Right lobe of liver (tissue), 6 donors: ENCODE data around the gene NOD2. TPM values are rescaled to one million over a fixed set of nuclear protein-coding genes. Genes with fewer than 3 reads are reported as not detected.

Experiments used
- ATAC-seq, 4 donors: fragments of 200-7000 bp; cut with Tn5 transposase; one replicate each; pipeline ENCODE4 v1.9.1; 2020; ENCODE audit warnings: mild to moderate bottlenecking in 4 of 4, moderate library complexity in 4 of 4
- DNase-seq, 3 donors: peaks; one replicate each; pipeline ENCODE4 v3.0.0-alpha.2; 2020
- H3K27ac ChIP-seq, 3 donors: fragments of 200-600 bp; one replicate each; pipeline ENCODE4 v1.8.0; 2022
- H3K27me3 ChIP-seq, 2 donors: fragments of 200-600 bp; one replicate each; pipeline ENCODE4 v1.8.0; 2022
- H3K36me3 ChIP-seq, 4 donors: fragments of 200-600 bp; sonication (generic) in 1 of 4; one replicate each; pipeline versions ENCODE4 v1.5.1 to v1.8.0; 2017 to 2022; ENCODE audit warnings: control low read depth in 1 of 4
- H3K4me1 ChIP-seq, 4 donors: fragments of 200-600 bp; sonication (generic) in 1 of 4; one replicate each; pipeline versions ENCODE4 v1.5.1 to v1.8.0; 2017 to 2022; ENCODE audit warnings: control low read depth in 1 of 4
- H3K4me3 ChIP-seq, 3 donors: fragments of 200-600 bp; one replicate each; pipeline ENCODE4 v1.8.0; 2022
- H3K9me3 ChIP-seq, 4 donors: fragments of 200-600 bp; sonication (generic) in 1 of 4; one replicate each; pipeline versions ENCODE4 v1.5.1 to v1.8.0; 2017 to 2022; ENCODE audit warnings: control low read depth in 1 of 4
- CTCF ChIP-seq, 4 donors: fragments of 200-600 bp in 3 of 4; fragments of 450-650 bp in 1 of 4; IDR thresholded peaks; one replicate each; pipeline versions ENCODE4 v1.5.1 to v1.8.0; 2016 to 2022; ENCODE audit warnings: antibody characterized with exemption in 4 of 4, mild to moderate bottlenecking in 2 of 4
- POLR2A ChIP-seq: fragments of 450-650 bp; IDR thresholded peaks from one replicate; pipeline ENCODE4 v1.6.1; 2017; ENCODE audit warnings: antibody characterized with exemption, mild to moderate bottlenecking
- WGBS: methylation state at CpG from one replicate; pipeline ENCODE4 v1.1.6; 2018; ENCODE audit warnings: low coverage, low lambda C conversion rate; ENCODE audit not compliant: insufficient coverage; ENCODE audit errors: missing lambda C conversion rate; 5-methylcytosine and 5-hydroxymethylcytosine counted together
- intact Hi-C, 2 donors: fragments of 100-400 bp; cut with DNase I; formaldehyde crosslinking; loops; one replicate each; pipeline versions ENCODE4 v1.11.2 to v1.14.1; 2022
- total RNA-seq, 6 experiments: library from RNA; depleted of rRNA in 2 of 6; stranded (reverse); fragments of >200 nt in 2 of 6; fragmentation: NEBNext Ultra II Directional in 3 of 6; extraction: Animal tissue kit (Norgen Biotek cat#: 25700) in 3 of 6; gene quantifications; one replicate each; pipeline versions ENCODE4 v1.1.0 to v1.2.4, GENCODE V29; 2016 to 2023
- donor health status: DM: no; HTN: yes; CAD: no.
- donor health status: DM: no; HTN: no; CAD: no.
- donor health status: DM: no; HTN: no; CAD: no.
- donor health status: DM: no; HTN: yes; CAD: no.
- donor health status: DM: no; HTN: yes; CAD: no.

NOD2 gene
- total RNA-seq, 6 experiments from 2014 or later: 0.74 to 6.0 (median 1.4) TPM

DNA sequence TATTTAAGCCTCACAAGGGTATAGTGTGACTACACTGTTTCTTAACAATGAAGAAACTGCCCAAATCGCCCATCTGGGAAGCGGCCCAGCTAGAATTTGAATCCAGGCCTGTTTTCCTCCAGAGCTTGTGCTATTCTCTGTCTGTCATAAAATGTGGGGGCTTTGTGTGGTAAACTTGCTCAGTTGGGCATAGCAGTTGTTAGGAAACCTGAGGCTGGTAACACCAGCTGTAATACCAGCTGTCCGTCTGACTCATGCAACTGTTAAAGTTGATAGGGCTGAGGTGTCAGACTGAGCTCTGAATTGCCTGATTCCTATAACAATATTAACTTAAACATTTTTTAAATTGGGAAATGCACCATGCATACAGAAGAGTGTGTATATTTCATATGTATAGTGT lies 9.3 kb downstream of the NOD2 start:
- Histone ChIP-seq H3K36me3 (no peaks in the 10 kb centered on the region), H3K9me3 (peaks cover 0 to 6% (median 0%) of the 10 kb centered on the region in 4 donors), H3K4me1 (peaks cover 0 to 13% (median 0%) of the 10 kb centered on the region in 4 donors), H3K4me3 (no peak overlapping the region), H3K27me3 (no peaks in the 10 kb centered on the region), H3K27ac (no peak overlapping the region)
- no peak for DNase-seq
- no peak for ATAC-seq
- 57% methylated on average over 1 of the region's 3 CpGs for WGBS
- intact Hi-C loops: no loop called here
- no peak for TF ChIP-seq CTCF (IDR thresholded peaks at IDR 0.05)

GRCh38 chr16:50704245-50704644 lies 10.8 kb downstream of the NOD2 start:
- DNase-seq (no peak), ATAC-seq (no peak)
- peaks cover 0 to 4% (median 0%) of the 10 kb centered on the region in 4 donors for H3K4me1 ChIP-seq
- peaks cover 0 to 6% (median 0%) of the 10 kb centered on the region in 4 donors for H3K9me3 ChIP-seq
- no peaks in the 10 kb centered on the region for H3K36me3 ChIP-seq
- WGBS: 82% methylated on average over 1 of the region's 1 CpG
- TF ChIP-seq POLR2A (no peak), CTCF (IDR thresholded peaks at IDR 0.05) (no peak)
- H3K4me3 ChIP-seq: no peak overlapping the region
- H3K27ac ChIP-seq: no peak overlapping the region
- intact Hi-C loops: no loop called here
- H3K27me3 ChIP-seq: no peaks in the 10 kb centered on the region

GRCh38 chr16:50705436-50706110 lies 12.2 kb downstream of the NOD2 start:
- ATAC-seq: no peak
- Histone ChIP-seq H3K27me3 (no peaks in the 10 kb centered on the region), H3K27ac (no peak overlapping the region), H3K9me3 (peaks cover 0 to 6% (median 0%) of the 10 kb centered on the region in 4 donors), H3K4me3 (no peak overlapping the region), H3K36me3 (no peaks in the 10 kb centered on the region), H3K4me1 (no peaks in the 10 kb centered on the region)
- 65% methylated on average over 5 of the region's 5 CpGs for whole genome bisulfite sequencing
- no peak for TF ChIP-seq CTCF (IDR thresholded peaks at IDR 0.05)
- TF ChIP-seq POLR2A: no peak
- DNase-seq: no peak
- intact Hi-C loops: no loop called here

DNA sequence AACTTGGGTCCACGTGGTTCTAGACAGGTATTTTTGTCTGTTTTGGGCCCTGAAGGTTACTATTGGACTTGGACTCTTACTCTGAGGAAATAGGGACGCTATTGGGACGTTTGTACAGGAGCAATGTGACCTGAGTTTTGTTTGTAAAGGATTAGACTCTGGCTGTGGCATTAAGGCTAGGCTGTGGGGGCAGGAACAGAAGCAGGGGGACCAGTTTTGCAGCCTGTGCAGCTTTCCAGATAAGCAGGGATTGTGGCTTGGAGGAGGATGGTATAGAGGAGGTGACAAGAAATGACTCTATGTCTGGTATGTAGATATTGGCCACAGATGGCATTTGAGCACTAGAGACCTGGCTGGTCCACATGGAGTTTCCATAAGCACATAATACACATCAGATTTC lies 12.8 kb downstream of the NOD2 start:
- intact Hi-C loops: no loop called here
- TF ChIP-seq POLR2A (no peak), CTCF (IDR thresholded peaks at IDR 0.05) (no peak)
- 47% methylated on average over 3 of the region's 3 CpGs for WGBS
- no peak for DNase-seq
- Histone ChIP-seq H3K4me1 (no peaks in the 10 kb centered on the region), H3K9me3 (peaks cover 0 to 6% (median 0%) of the 10 kb centered on the region in 4 donors), H3K36me3 (no peaks in the 10 kb centered on the region), H3K27ac (no peak overlapping the region), H3K27me3 (no peaks in the 10 kb centered on the region), H3K4me3 (no peak overlapping the region)
- ATAC-seq: no peak
